ENCODE measurements around the gene CAND2.

Gene CAND2

GRCh38 chr3:12766541-12766940, 29.9 kb upstream of the CAND2 start:
- no peaks in the 10 kb centered on the region for H3K9me3 Mint-ChIP-seq
- H3K4me1 Mint-ChIP-seq: peaks cover 7% of the 10 kb centered on the region
- H3K36me3 Mint-ChIP-seq (ENCODE audit: low read depth): no peaks in the 10 kb centered on the region
- no peak overlapping the region for H3K4me3 Mint-ChIP-seq
- peaks cover 3% of the 10 kb centered on the region for H3K27me3 Mint-ChIP-seq (ENCODE audit: low read depth)
- no peak for TF ChIP-seq CTCF (IDR thresholded peaks at IDR 0.05; ENCODE audit: unreplicated experiment in 3 of 3)
- no peak overlapping the region for H3K27ac Mint-ChIP-seq

DNA sequence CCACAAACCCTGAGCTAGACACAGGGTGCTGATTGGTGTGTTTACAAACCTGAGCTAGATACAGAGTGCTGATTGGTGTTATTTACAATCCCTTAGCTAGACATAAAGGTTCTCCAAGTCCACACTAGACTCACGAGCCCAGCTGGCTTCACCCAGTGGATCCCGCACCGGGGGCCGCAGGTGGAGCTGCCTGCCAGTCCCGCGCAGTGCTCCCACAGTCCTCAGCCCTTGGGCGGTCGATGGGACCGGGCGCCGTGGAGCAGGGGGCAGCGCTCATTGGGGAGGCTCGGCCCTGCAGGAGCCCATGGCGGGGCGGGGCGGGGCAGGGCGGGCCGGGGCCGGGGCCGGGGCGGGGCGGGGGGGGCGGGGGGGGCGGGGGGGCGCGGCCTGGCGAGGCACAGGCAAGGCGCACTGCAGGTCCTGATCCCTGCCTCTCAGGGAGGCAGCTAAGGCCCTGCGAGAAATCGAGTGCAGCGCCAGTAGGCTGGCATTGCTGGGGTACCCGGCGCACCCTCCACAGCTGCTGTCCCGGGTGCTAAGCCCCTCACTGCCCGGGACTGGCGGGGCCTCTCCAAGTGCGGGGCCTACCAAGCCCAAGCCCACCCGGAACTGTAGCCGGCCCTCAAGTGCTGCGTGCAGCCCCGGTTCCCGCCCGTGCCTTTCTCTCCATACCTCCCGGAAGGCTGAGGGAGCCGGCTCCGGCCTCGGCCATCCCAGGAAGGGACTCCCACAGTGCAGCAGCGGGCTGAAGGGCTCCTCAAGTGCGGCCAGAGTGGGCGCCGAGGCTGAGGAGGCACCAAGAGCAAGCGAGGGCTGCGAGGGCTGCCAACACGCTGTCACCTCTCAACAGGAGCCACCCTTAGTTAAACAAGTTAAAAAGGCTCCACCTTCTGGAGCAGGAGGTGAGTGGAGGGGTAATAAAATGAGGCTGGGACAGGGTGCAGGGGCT, 27.6 kb upstream of the CAND2 start:
- Mint-ChIP-seq H3K36me3 (ENCODE audit: low read depth) (no peaks in the 10 kb centered on the region), H3K27me3 (ENCODE audit: low read depth) (peaks cover 3% of the 10 kb centered on the region), H3K27ac (no peak overlapping the region), H3K4me1 (peaks cover 10% of the 10 kb centered on the region), H3K9me3 (no peaks in the 10 kb centered on the region), H3K4me3 (no peak overlapping the region)
- TF ChIP-seq CTCF (IDR thresholded peaks at IDR 0.05; ENCODE audit: unreplicated experiment in 3 of 3): no peak

GRCh38 chr3:12769761-12770160, 26.7 kb upstream of the CAND2 start:
- Mint-ChIP-seq H3K4me1 (peaks cover 10% of the 10 kb centered on the region), H3K36me3 (ENCODE audit: low read depth) (no peaks in the 10 kb centered on the region), H3K9me3 (no peaks in the 10 kb centered on the region), H3K4me3 (no peak overlapping the region), H3K27ac (no peak overlapping the region), H3K27me3 (ENCODE audit: low read depth) (peaks cover 3% of the 10 kb centered on the region)
- TF ChIP-seq CTCF (IDR thresholded peaks at IDR 0.05; ENCODE audit: unreplicated experiment in 3 of 3): no peak

DNA sequence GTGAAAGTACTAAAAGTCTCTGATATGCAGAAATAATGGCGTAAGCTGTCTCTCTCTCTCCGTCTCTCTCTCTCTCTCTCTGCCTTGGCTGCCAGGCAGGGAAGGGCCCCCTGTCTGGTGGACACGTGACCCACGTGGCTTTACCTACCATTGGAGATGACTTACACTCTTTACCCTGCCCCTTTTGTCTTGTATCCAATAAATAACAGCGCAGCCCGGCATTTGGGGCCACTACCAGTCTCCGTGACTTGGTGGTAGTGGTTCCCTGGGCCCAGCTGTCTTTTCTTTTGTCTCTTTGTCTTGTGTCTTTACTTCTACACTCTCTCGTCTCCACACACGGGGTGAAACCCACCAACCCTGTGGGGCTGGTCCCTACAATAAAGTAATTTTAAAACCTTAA, 25.2 kb upstream of the CAND2 start:
- Mint-ChIP-seq H3K27ac (peak overlapping the region in 1 of 3 experiments; percentile 7), H3K4me1 (peaks cover 10% of the 10 kb centered on the region), H3K27me3 (ENCODE audit: low read depth) (peaks cover 3% of the 10 kb centered on the region), H3K9me3 (no peaks in the 10 kb centered on the region), H3K4me3 (no peak overlapping the region), H3K36me3 (ENCODE audit: low read depth) (no peaks in the 10 kb centered on the region)
- no peak for TF ChIP-seq CTCF (IDR thresholded peaks at IDR 0.05; ENCODE audit: unreplicated experiment in 3 of 3)

DNA sequence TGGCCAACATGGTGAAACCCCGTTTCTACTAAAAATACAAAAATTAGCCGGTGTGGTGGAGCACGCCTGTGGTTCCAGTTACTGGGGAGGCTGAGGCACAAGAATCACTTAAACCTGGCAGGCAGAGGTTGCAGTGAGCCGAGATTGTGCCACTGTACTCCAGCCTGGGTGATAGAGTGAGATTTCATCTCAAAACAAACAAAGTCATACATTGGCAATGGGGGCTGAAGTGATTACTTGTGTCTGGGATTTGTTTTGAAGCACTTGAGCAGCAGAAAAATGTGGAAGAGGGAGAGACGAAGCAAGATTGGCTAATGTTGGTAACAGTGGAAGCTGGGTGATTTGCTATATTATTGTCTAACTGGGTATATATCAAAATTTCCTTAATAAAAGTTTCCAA, 24.0 kb upstream of the CAND2 start:
- Mint-ChIP-seq H3K36me3 (ENCODE audit: low read depth) (no peaks in the 10 kb centered on the region), H3K4me3 (no peak overlapping the region), H3K4me1 (peaks cover 16% of the 10 kb centered on the region), H3K9me3 (peaks cover 3% of the 10 kb centered on the region), H3K27me3 (ENCODE audit: low read depth) (peaks cover 3% of the 10 kb centered on the region), H3K27ac (peak overlapping the region; percentile 30 to 92 (median 80))
- TF ChIP-seq CTCF (IDR thresholded peaks at IDR 0.05; ENCODE audit: unreplicated experiment in 3 of 3): no peak
